K562 (cell line): ENCODE measurements around the gene EN1. TPM values are rescaled to one million over a fixed set of nuclear protein-coding genes. Genes with fewer than 3 reads are reported as not detected.

Experiments used
- ATAC-seq: fragments of 200-7000 bp; cut with Tn5 transposase; 3 replicates; pipeline ENCODE4 v1.9.1; 2020; ENCODE audit warnings: moderate library complexity
- BruUV-seq: library from RNA; stranded (reverse); fragments of 400-500 nt; replicated peaks from 2 replicates; lab custom pipeline; 2021; lab: Mats Ljungman, UMichigan
- CTCF ChIA-PET: fragments of 300-600 bp; formaldehyde crosslinking; extraction: SDS; loops from one replicate; lab custom pipeline; 2021; ENCODE audit warnings: low intra/inter-chr PET ratio; lab: Yijun Ruan, JAX
- POLR2A ChIA-PET: fragments of 300-600, 350-650 bp; sonication (Branson Sonifier 250); formaldehyde crosslinking; extraction: SDS; loops from one replicate; lab custom pipeline; 2021; ENCODE audit warnings: antibody characterized with exemption, inconsistent platforms; lab: Yijun Ruan, JAX
- DNase-seq, 4 experiments: peaks; one replicate each; pipeline versions ENCODE4 v3.0.0 to v3.0.0-alpha.2; 2011 to 2018; ENCODE audit warnings: low spot score in 3 of 4, mixed read lengths in 3 of 4; ENCODE audit errors: extremely low read depth in 1 of 4
- FAIRE-seq: peaks from 2 replicates; lab custom pipeline; 2011; peaks lifted over from hg19 to GRCh38; lab: Jason Lieb, UNC
- H2AFZ ChIP-seq: 2 replicates; pipeline ENCODE4 v1.6.0; 2011; ENCODE audit warnings: low read depth, low read length, control low read depth, inconsistent platforms
- H3K27ac ChIP-seq: fragments of 200-600 bp; 3 replicates; pipeline ENCODE4 v1.8.0; 2011; ENCODE audit warnings: low read depth, mild to moderate bottlenecking, control low read depth, inconsistent platforms, low read length, moderate library complexity, mixed read lengths; ENCODE audit errors: extremely low read depth
- H3K27me3 ChIP-seq, 2 experiments: fragments of 300-600 bp in 1 of 2; 2 replicates in 1 of 2; 3 replicates in 1 of 2; pipeline versions ENCODE4 v1.6.0 to v1.8.0; 2011; ENCODE audit warnings: inconsistent platforms in 2 of 2, low read length in 2 of 2, mild to moderate bottlenecking in 1 of 2, mixed read lengths in 1 of 2, moderate library complexity in 1 of 2; ENCODE audit not compliant: control insufficient read depth in 2 of 2, insufficient read depth in 2 of 2
- H3K36me3 ChIP-seq: fragments of 300-600 bp; 3 replicates; pipeline ENCODE4 v1.8.0; 2011; ENCODE audit warnings: mild to moderate bottlenecking, low read length, inconsistent platforms; ENCODE audit not compliant: control insufficient read depth, insufficient read depth
- H3K4me1 ChIP-seq, 2 experiments: fragments of 200-600 bp in 1 of 2; replicated peaks in 1 of 2; 2 replicates in 1 of 2; 3 replicates in 1 of 2; pipeline versions ENCODE4 v1.5.1 to v1.8.0; 2011; ENCODE audit warnings: inconsistent platforms in 2 of 2, low read length in 2 of 2, mild to moderate bottlenecking in 1 of 2, mixed read lengths in 1 of 2, moderate library complexity in 1 of 2; ENCODE audit not compliant: control insufficient read depth in 2 of 2, insufficient read depth in 2 of 2
- H3K4me2 ChIP-seq: 2 replicates; pipeline ENCODE4 v1.6.1; 2011; ENCODE audit warnings: low read length, control low read depth, inconsistent platforms, mixed read lengths; ENCODE audit not compliant: insufficient read depth
- H3K4me3 ChIP-seq: fragments of 200-600 bp; sonication (generic), shearing (Covaris generic); 2 replicates; pipeline ENCODE4 v1.5.1; 2016; ENCODE audit warnings: control low read depth, inconsistent platforms
- H3K79me2 ChIP-seq: fragments of 200-600 bp; 3 replicates; pipeline ENCODE4 v1.8.0; 2011; ENCODE audit warnings: low read length, inconsistent platforms; ENCODE audit not compliant: control insufficient read depth, insufficient read depth
- H3K9ac ChIP-seq, 2 experiments: 2 replicates each; pipeline versions ENCODE4 v1.6.0 to v1.6.1; 2011; ENCODE audit warnings: low read depth in 2 of 2, low read length in 2 of 2, control low read depth in 1 of 2, inconsistent platforms in 1 of 2, mild to moderate bottlenecking in 1 of 2, mixed read lengths in 1 of 2; ENCODE audit not compliant: insufficient read depth in 1 of 2
- H3K9me1 ChIP-seq: one replicate; pipeline ENCODE4 v1.6.0; 2011; ENCODE audit warnings: inconsistent platforms, mild to moderate bottlenecking, low read length, moderate library complexity; ENCODE audit not compliant: control insufficient read depth, insufficient read depth
- H3K9me3 ChIP-seq: replicated peaks from 2 replicates; pipeline ENCODE4 v1.5.1; 2011; ENCODE audit warnings: low read depth, low read length, inconsistent platforms; ENCODE audit not compliant: control insufficient read depth, insufficient read depth
- H4K20me1 ChIP-seq: replicated peaks from 2 replicates; pipeline ENCODE4 v1.6.1; 2011; ENCODE audit warnings: low read length, inconsistent platforms, mixed read lengths; ENCODE audit not compliant: control insufficient read depth, insufficient read depth
- C11orf30 ChIP-seq: fragments of 450-650 bp; IDR thresholded peaks from 2 replicates; pipeline ENCODE4 v1.6.1; 2016; ENCODE audit warnings: low read depth, mild to moderate bottlenecking
- ETV6 ChIP-seq, 3 experiments: fragments of 150-350 bp in 1 of 3; sonication (generic) in 1 of 3; formaldehyde crosslinking in 1 of 3; IDR thresholded peaks; 2 replicates each; pipeline versions ENCODE4 v1.6.1 to v1.8.0; 2014 to 2022; ENCODE audit warnings: borderline replicate concordance in 2 of 3, low read depth in 2 of 3, antibody characterized with exemption in 1 of 3, low read length in 1 of 3, mild to moderate bottlenecking in 1 of 3, missing genetic modification reagents in 1 of 3
- FOXK2 ChIP-seq, 2 experiments: fragments of 450-650 bp; IDR thresholded peaks in 1 of 2; conservative IDR thresholded peaks in 1 of 2; 2 replicates each; pipeline ENCODE4 v1.6.1; 2016; ENCODE audit warnings: low read depth in 2 of 2, mild to moderate bottlenecking in 1 of 2
- PTBP1 ChIP-seq: fragments of 200-400 bp; formaldehyde crosslinking; IDR thresholded peaks from 2 replicates; pipeline ENCODE4 v1.6.1; 2017; ENCODE audit warnings: low read depth, low read length
- SP2 ChIP-seq: IDR thresholded peaks from 2 replicates; pipeline ENCODE4 v1.6.1; 2011; ENCODE audit warnings: mild to moderate bottlenecking, low read depth, low read length, moderate library complexity; ENCODE audit not compliant: poor library complexity, severe bottlenecking; ENCODE audit errors: extremely low read depth
- TCF3 ChIP-seq: sonication (generic); formaldehyde crosslinking; IDR thresholded peaks from 2 replicates; pipeline ENCODE4 v1.4.0; 2020; ENCODE audit warnings: mild to moderate bottlenecking, missing genetic modification reagents
- TFAP4 ChIP-seq: sonication (generic); formaldehyde crosslinking; IDR thresholded peaks from 2 replicates; pipeline ENCODE4 v1.8.0; 2022; ENCODE audit warnings: missing genetic modification reagents, mild to moderate bottlenecking, moderate library complexity, borderline replicate concordance
- ZNF174 ChIP-seq: fragments of 250-450 bp; sonication (Bioruptor Pico); IDR thresholded peaks from 2 replicates; pipeline ENCODE4 v1.4.0; 2020; ENCODE audit warnings: mild to moderate bottlenecking
- WGBS: fragments of 100-300 bp; shearing (Covaris generic); methylation state at CpG from one replicate; pipeline ENCODE4 v1.1.6; 2016; ENCODE audit warnings: low coverage, mixed read lengths; ENCODE audit not compliant: insufficient coverage; ENCODE audit errors: missing lambda C conversion rate; 5-methylcytosine and 5-hydroxymethylcytosine counted together
- in situ Hi-C: fragments of 300-500 bp; cut with MboI; formaldehyde crosslinking; loops from 4 replicates; pipeline ENCODE4 v1.15.0; 2018; ENCODE audit warnings: inconsistent platforms, mixed read lengths
- intact Hi-C: fragments of 100-400 bp; cut with micrococcal nuclease; formaldehyde crosslinking; loops from 2 replicates; pipeline ENCODE4 v1.14.2; 2022
- polyA plus RNA-seq, 8 experiments: library from polyadenylated mRNA; depleted of rRNA in 4 of 8; stranded (reverse) in 5 of 8; unstranded in 3 of 8; fragments of >200 nt; fragmentation: Nextera tagmentation in 2 of 8; fragmentation: Illumina TruSeq in 1 of 8; extraction: Ambion mirVana in 2 of 8; extraction: Trizol in 1 of 8; gene quantifications; 2 replicates each; pipeline versions ENCODE4 v1.2.1 to v1.2.3, GENCODE V29; 2011 to 2014; ENCODE audit warnings: inconsistent platforms in 1 of 8, missing spikeins in 1 of 8
- total RNA-seq, 7 experiments: library from RNA; depleted of rRNA in 6 of 7; stranded (reverse); fragments of >200 nt in 6 of 7; fragmentation: Illumina TruSeq in 2 of 7; extraction: Trizol in 2 of 7; gene quantifications; 2 replicates each; pipeline versions ENCODE4 v1.2.1 to v1.2.3, GENCODE V29; 2011 to 2021; ENCODE audit warnings: low replicate concordance in 1 of 7

The EN1 gene
- total and polyA plus RNA-seq, 9 of the 15 experiments (the other 6 are each of a cell fraction or from before 2014, with no cell fraction given) = 0.06 to 2.0 (median 0.51) TPM

GRCh38 chr2:118814368-118814767 lies 33.1 kb downstream of the EN1 start:
- no peak overlapping the region for H3K4me2 ChIP-seq
- BruUV-seq = no TSS peak
- peaks cover 7 to 14% of the 10 kb centered on the region in 2 experiments; a peak in 4 of 5 replicates for H3K4me1 ChIP-seq
- H2AFZ ChIP-seq = no peak overlapping the region
- intact Hi-C loops = no loop called here
- H3K27me3 ChIP-seq = peaks cover 0 to 4% of the 10 kb centered on the region in 2 experiments; a peak in 1 of 5 replicates
- no peaks in the 10 kb centered on the region for H3K9me1 ChIP-seq
- H3K9me3 ChIP-seq = no peaks in the 10 kb centered on the region
- H3K27ac ChIP-seq = no peak overlapping the region
- no peak for DNase-seq
- no peaks in the 10 kb centered on the region for H3K36me3 ChIP-seq
- ChIA-PET CTCF (no interaction called here), POLR2A (no interaction called here)
- H3K4me3 ChIP-seq = no peak overlapping the region
- TF ChIP-seq FOXK2 (conservative IDR thresholded peaks at IDR 0.05 in 1 of 2, IDR thresholded peaks at IDR 0.05 in 1 of 2; ENCODE audit: low read depth in 2 of 2) (no peak), C11orf30 (no peak), ZNF174 (no peak), SP2 (no peak), ETV6 (IDR thresholded peaks at IDR 0.05; ENCODE audit: borderline replicate concordance in 1 of 2, low read depth in 2 of 2, low read length in 1 of 2) (no peak), ETV6 (CRISPR knock-in tag; IDR thresholded peaks at IDR 0.05; ENCODE audit: borderline replicate concordance) (no peak), TFAP4 (CRISPR knock-in tag) (no peak), TCF3 (CRISPR knock-in tag) (no peak), PTBP1 (no peak)
- no peak for ATAC-seq
- H3K9ac ChIP-seq = no peak overlapping the region
- WGBS = 49% methylated on average over 3 of the region's 3 CpGs
- FAIRE-seq = no peak
- in situ Hi-C loops = no loop called here
- H3K79me2 ChIP-seq = no peaks in the 10 kb centered on the region
- no peaks in the 10 kb centered on the region for H4K20me1 ChIP-seq
